ENCODE data around the gene ACTMAP.

ACTMAP gene

DNA sequence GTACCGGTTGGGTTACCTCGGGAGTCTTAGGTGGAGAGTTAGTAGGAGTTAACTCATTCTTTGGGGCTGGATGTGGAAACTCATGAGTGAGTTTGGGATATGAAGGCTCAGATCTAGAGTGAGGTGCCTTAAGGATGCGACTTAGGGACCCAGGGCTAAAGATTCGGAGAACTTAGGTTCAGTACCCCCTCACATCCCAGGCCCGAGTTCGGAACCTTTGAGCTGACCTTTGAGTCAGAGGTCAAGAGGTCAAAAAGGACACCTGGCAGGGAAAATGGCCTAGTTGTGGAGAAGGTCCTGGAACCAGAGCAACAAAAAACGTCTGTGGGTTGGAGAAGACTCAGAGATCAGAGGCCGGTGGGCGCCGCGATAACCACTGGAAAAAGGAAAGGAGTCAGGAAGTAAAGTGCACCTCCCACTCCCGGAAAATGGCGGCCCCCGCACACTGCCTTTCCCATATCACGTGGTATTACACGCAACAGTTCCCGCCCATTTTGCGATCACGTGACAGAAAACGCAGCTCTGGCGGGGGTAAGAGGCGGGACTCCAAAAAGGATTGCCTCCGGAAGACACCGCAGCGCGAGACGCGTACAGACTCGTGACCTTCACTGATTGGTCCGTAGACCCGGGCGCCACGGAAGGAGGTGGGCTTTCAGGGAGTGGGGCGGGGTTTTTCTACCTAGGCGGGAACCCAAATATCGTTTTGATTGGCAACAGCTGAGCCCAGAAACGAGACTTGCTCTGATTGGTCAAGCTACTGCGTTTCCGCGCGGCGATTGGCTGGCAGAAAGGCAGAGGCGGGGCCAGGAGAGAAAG is at the start of gene ACTMAP:
TSS of gene ACTMAP (minus strand) at position 420 of the 816 bp plus-strand sequence. CDS start 674 bp downstream, outside the sequence.
- TF ChIP-seq, protein P1, sequence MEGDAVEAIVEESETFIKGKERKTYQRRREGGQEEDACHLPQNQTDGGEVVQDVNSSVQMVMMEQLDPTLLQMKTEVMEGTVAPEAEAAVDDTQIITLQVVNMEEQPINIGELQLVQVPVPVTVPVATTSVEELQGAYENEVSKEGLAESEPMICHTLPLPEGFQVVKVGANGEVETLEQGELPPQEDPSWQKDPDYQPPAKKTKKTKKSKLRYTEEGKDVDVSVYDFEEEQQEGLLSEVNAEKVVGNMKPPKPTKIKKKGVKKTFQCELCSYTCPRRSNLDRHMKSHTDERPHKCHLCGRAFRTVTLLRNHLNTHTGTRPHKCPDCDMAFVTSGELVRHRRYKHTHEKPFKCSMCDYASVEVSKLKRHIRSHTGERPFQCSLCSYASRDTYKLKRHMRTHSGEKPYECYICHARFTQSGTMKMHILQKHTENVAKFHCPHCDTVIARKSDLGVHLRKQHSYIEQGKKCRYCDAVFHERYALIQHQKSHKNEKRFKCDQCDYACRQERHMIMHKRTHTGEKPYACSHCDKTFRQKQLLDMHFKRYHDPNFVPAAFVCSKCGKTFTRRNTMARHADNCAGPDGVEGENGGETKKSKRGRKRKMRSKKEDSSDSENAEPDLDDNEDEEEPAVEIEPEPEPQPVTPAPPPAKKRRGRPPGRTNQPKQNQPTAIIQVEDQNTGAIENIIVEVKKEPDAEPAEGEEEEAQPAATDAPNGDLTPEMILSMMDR (IDR thresholded peaks at IDR 0.05; ENCODE audit: unreplicated experiment in 3 of 3): no peak
- Mint-ChIP-seq H3K27ac (peak within 1 kb of the TSS; percentile 90 to 98 (median 97)), H3K36me3 (ENCODE audit: low read depth) (peaks cover 14% of the 10 kb centered on the region), H3K4me1 (peaks cover 31% of the 10 kb centered on the region), H3K4me3 (peak within 1 kb of the TSS; percentile 95 to 99 (median 95)), H3K9me3 (no peaks in the 10 kb centered on the region), H3K27me3 (ENCODE audit: low read depth) (no peaks in the 10 kb centered on the region)

DNA sequence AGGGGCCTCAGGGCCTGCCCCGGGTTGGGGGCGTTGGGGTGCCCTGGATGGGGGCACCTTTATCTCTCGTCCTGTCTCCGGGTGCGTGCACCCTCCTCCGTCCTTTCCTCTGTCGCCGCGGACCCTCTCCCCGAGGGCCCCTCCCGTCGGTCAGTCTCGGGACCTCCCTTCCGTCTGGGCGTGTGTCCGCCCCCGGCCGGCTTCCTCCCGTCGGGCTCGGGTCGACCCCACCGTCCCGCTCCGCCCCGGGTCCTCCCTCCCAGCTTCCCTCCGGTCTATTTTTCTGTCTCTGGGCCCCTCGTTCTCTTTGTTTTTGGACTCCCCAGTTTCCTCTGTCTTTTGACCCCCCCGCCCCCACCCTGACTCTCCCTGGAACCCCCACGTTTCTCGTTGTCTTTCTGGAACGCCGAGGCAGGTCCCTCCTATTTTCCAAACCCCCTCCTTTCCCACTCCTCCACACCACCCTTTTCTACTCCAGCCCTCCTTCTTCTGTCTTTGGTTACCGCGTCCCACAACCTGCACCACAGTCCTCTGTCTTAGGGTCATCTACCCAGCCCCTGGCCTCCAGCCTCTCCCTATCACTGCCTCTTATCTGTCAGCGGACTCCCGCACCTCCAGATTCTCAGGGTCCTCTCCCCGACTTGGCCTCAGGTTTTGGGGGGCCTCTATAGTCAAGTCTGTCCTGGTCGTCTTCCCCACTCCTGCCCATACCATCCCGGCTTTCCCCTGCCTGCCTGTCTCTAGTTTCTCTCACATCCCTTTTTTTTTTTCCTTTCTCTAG is 49.5 kb upstream of the ACTMAP start:
- H3K27ac Mint-ChIP-seq: peak overlapping the region; percentile 92 to 98 (median 96)
- no peaks in the 10 kb centered on the region for H3K27me3 Mint-ChIP-seq (ENCODE audit: low read depth)
- peaks cover 23% of the 10 kb centered on the region for H3K36me3 Mint-ChIP-seq (ENCODE audit: low read depth)
- peak overlapping the region; percentile 98 to 99 (median 99) for H3K4me3 Mint-ChIP-seq
- TF ChIP-seq, protein P1 (IDR thresholded peaks at IDR 0.05; ENCODE audit: unreplicated experiment in 3 of 3): no peak
- H3K9me3 Mint-ChIP-seq: no peaks in the 10 kb centered on the region
- peaks cover 41% of the 10 kb centered on the region for H3K4me1 Mint-ChIP-seq

GRCh38 chr19:40798683-40799557 is 48.6 kb upstream of the ACTMAP start, which contains the start of gene EGLN2:
EGLN2 (plus strand) TSS chr19:40799191; CDS start chr19:40800573, 1,382 bp downstream.
- no peaks in the 10 kb centered on the region for H3K9me3 Mint-ChIP-seq
- H3K4me3 Mint-ChIP-seq: peak within 1 kb of the TSS; percentile 98 to 99 (median 99)
- peaks cover 17% of the 10 kb centered on the region for H3K36me3 Mint-ChIP-seq (ENCODE audit: low read depth)
- H3K27me3 Mint-ChIP-seq (ENCODE audit: low read depth): no peaks in the 10 kb centered on the region
- peak within 1 kb of the TSS; percentile 99 for H3K27ac Mint-ChIP-seq
- TF ChIP-seq, protein P1 (IDR thresholded peaks at IDR 0.05; ENCODE audit: unreplicated experiment in 3 of 3): peak in 1 of 3 experiments; percentile 5
- H3K4me1 Mint-ChIP-seq: peaks cover 33% of the 10 kb centered on the region

DNA sequence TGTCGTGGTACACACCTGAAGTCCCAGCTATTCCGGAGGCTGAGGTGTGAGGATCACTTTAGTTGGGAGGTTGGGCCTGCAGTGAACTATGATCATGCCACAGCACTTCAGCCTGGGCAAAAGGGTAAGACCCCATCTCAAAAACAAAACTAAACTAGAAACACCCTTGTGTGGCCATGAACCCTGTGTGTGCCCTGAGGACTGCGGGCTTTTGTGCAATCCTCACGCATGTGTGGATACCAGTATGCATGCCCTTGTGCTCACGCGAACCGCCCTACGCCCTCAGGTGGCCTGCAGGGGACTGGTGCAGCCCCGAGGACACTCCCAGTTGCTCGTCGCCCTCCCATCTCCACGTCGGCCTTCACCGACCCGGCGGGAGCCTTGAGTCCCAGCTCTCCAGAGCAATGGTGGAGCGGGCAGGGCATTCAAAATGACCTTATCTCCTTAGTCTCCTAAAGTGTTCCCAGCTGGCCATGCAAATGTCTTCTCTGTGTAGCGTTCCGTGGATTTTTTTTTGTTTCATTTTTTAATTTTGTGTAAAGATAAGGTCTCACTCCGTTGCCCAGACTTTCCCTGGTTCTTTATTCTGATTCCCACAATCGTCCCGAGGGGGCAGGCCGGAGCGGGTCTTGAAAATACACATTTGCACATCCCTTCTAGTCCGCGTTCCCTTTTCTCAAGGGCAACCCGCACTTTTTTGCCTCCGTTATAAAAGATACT is 47.8 kb upstream of the ACTMAP start:
- Mint-ChIP-seq H3K27me3 (ENCODE audit: low read depth) (no peaks in the 10 kb centered on the region), H3K27ac (peak overlapping the region; percentile 99), H3K9me3 (no peaks in the 10 kb centered on the region), H3K36me3 (ENCODE audit: low read depth) (peaks cover 12% of the 10 kb centered on the region), H3K4me1 (peaks cover 25% of the 10 kb centered on the region), H3K4me3 (peak overlapping the region; percentile 91 to 98 (median 96))
- TF ChIP-seq, protein P1 (IDR thresholded peaks at IDR 0.05; ENCODE audit: unreplicated experiment in 3 of 3): peak; percentile 51 to 57 (median 53)
